Cerebellar nuclear complex (tissue), 1 donor: ENCODE data around the gene SUSD6.
"Not testable (repeated sequence)": the region's sequence is repeated elsewhere in the genome, so short reads cannot be mapped to it uniquely, and the experiment has no call there.

Source experiments
- DNase-seq, 2 experiments: peaks; one replicate each; lab custom pipeline; 2025; lab: John Stamatoyannopoulos, UW

Gene SUSD6

GRCh38 chr14:69694730-69695281, 83.4 kb downstream of the SUSD6 start:
- DNase-seq = no peak

- DNase-seq = peak in 1 of 2 experiments; percentile 59
Measured at GRCh38 chr14:69695322-69696203, 84.2 kb downstream of the SUSD6 start.

DNA sequence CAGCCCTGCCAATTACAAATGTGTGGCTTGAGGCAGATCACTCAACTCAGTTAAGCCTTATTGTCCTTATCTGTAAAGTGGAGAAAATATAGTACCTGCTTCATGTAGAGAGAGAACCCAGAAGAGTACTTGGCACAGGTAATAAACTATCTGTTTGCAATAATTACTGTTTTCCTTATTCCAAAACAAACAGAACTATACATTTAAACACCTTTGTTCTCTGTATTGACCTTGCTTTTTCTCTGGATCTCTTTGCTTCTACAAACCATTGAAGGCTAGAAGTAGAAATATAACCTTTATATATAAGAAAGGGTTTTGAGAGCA, 84.8 kb downstream of the SUSD6 start:
- DNase-seq = no peak

- DNase-seq = no peak
Measured at GRCh38 chr14:69696633-69697557, 85.5 kb downstream of the SUSD6 start.

DNA sequence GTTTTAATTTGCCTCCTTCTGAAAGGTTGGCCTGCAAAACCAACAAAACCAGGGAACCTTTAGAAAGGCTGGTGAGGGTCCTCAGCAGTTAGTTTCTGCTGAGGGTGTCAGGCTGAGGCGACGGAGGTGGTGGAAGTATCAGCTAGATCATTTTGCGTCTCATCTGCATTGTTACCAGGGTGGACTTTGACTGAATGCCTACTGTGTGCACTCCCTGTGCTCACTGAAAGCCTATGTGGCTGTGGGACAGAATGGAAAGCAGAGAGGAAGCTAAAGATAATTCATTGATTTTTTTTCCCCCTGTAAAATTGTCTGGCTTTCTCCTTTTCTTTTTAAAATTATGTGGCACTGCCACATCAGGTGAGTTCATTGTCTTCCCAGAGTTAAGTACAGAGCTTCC, 87.2 kb downstream of the SUSD6 start:
- no peak for DNase-seq

- not testable (repeated sequence) for DNase-seq
Measured at GRCh38 chr14:69699243-69699642, 87.8 kb downstream of the SUSD6 start.

DNA sequence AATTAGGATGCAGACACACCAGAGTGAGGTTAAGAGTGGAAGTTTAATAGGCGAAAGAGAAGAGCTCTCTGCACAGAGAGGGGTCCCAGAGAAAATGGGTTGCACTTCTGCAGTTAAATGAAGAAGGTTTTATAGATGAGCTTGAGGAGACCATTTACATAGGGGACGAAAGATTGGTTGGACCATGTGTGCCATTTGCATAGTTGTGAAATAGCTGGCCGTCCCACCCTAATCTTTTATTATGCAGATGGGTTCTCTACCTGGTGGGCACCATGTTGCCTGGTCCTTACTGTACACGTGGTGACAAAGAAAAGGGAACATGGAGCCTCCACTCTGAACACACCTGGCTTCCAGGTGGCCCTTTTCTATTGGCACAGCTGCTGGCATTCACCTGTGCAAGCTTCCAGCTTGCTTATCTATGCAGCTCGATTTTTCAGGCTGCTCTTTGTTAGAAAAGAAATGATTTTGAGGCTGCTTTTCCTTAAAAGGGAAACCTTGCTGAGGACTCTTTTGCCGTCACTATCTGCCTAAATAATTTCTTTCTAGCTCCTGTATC, 88.4 kb downstream of the SUSD6 start:
- DNase-seq = no peak

DNA sequence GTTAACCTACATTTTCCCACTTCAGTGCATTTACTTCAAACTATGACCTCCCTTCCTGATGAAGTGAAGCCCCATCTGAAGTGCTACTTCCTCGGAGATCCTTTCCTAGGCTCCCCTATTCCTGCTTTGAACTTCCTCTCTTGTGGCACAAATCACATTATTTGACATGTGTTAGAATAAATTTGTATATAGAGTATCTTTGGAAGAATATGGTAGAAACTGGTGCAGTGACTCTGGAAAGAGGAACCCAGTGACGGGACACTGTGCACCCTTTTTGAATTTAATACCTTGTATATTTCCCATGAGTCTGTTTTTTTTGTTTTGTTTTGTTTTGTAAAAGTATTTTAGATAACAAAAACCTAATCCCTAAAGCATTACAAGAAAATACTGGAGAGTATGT, 89.2 kb downstream of the SUSD6 start:
- no peak for DNase-seq

GRCh38 chr14:69701291-69701690, 89.9 kb downstream of the SUSD6 start:
- no peak for DNase-seq

DNA sequence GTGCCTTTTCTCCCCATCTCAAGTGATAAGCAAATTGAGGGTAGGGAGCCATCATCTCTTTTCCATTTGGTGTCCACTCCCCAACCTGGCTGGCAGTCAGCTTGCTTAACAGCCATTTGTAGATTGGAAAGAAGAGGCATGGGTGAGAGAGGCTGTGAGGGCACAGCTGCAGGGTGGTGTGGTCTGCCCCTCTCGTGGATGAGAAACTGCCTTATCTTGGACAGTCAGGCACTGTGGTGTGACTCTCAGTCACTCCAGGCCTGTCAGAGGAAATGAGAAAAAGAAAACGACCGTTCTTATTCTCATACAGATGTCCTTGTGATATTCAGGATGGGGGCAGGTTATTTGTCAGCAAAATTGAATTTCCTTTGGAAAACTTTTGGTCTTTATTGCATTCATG, 90.5 kb downstream of the SUSD6 start:
- no peak for DNase-seq

DNA sequence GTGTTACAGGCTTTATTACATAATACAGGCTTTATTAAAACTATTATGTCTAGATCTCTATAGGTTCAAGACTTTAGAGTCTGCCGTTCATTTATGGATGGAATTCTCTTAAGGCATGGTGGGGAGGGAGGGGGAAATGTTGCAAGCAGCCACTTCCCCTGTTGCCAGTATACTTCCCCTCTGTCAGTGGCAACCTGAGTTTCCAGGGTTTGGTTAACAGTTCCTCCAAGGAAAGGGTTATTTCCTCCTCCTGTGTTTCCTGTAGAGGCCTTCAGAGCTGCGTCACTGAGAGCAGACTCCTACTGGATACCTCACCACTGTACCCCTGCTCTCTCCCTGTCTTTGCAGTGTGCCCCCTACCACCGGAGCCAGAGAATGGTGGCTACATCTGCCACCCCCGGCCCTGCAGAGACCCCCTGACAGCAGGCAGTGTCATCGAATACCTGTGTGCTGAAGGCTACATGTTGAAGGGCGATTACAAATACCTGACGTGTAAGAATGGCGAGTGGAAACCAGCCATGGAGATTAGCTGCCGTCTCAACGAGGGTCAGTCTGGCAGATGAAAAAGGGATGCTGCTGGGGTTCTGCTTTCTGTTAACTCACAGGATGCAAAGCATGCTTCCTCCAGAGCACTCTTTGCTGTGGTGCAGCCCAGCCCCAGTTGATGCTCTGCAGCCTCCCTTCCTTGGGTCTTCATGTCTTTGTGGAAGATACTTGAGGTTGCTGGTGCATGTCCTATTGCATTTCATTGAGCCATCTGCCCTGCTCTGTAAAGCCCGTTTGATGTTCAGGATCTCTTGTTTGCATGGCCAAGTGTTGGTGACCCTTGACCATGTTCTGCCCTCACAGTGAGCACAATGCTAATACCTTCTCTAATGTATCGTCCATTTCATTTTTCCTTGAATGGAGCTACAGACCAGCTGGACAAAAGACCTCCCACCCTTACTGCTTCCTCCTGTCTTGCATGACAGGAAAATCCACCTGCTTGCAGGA, 91.9 kb downstream of the SUSD6 start:
- DNase-seq = no peak

DNA sequence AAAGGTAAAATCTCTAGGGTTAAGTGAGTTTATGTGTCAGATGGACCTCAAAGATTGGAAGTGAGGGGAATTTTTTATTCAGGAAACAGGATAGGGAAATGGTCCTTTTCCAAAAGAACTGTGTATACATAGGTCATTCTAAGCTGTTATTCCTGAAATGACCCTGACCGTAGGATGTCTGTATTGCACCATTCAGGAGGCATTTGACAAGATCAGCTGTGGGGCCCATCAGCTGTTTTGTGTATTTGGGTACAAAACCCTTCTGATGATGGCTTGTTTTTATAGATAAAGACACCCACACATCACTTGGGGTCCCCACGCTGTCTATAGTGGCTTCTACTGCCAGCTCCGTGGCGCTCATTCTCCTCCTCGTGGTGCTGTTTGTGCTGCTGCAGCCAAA, 92.9 kb downstream of the SUSD6 start:
- DNase-seq = no peak

DNA sequence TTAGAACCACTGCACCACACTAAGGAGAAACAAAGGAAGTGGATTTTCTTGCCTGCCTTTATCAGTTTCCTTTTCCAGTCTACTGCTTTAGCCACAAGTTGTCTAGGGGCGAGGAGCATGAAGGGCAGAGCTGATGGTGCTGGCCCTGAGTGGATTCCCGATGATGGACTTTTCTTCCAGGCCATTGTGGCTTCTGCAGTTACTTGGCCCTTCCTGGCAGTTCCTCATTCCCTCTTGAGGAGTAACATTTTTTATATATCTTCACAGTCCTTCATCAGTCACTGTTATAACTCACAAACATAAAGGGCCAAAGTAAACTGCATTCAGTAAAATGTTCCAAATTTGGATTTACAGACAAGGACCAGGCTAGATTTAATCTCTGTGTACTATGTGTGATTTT, 94.3 kb downstream of the SUSD6 start:
- no peak for DNase-seq

DNA sequence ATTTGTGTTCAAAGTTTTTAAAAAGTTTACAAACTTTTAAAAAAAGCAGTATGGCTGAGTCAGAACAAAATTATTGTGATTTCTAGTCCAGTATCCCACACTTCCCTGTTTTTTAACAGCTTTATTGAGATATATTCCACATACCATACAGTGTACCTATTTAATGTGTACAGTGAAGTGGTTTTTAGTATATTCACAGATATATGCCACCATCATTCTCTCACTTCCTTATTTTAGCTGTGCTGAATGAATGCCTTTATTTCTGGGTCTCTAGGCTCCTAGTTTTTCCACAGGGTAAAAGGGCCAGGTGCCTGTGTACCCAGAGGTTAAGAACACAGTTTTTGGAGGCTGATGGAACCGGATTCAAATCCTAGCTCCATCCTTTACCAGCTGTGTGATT, 96.7 kb downstream of the SUSD6 start:
- no peak for DNase-seq

- DNase-seq = no peak
Measured at GRCh38 chr14:69708586-69709560, 97.5 kb downstream of the SUSD6 start.

DNA sequence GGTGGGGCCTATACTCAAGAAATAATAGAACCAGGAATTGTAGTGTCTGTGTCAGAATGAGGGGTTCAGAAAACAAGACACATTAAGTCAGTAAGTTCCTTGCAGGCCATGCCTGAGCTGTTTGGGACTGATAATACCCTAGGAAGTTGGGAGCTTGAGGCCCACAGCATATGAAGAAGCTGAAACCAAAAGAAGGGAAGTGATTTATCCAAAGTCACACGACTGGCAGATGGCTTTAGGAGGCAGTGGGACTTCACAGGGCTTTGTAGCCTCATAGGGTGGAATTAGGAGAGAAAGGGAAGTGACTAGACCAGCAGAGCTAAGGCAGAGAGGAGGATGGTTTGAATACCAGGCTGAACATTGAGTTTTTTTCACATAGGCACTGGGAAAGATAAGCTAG, 99.0 kb downstream of the SUSD6 start:
- no peak for DNase-seq

- peak; percentile 24 to 43 for DNase-seq
Measured at GRCh38 chr14:69711065-69711464, 99.7 kb downstream of the SUSD6 start.

DNA sequence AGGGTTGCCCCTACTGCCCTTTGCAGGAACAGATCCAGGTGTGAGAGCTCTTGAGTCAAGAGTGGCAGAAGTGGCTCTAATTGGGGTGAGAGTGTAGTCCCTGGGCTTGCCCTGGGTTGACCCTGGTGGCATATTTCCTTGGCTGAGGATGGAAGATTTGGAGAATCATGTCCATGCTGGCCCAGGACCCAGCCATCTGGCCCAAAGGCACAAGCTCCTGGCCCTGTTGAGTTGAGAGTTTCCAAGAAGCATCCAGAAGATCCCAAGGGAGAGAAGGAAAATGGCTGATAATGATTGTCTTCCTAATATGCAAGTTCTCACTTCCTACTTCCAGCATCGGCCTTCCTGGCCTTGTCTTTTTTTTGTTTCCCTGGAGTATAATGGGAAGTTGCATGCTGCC, 100.1 kb downstream of the SUSD6 start:
- peak in 1 of 2 experiments; percentile 84 for DNase-seq

DNA sequence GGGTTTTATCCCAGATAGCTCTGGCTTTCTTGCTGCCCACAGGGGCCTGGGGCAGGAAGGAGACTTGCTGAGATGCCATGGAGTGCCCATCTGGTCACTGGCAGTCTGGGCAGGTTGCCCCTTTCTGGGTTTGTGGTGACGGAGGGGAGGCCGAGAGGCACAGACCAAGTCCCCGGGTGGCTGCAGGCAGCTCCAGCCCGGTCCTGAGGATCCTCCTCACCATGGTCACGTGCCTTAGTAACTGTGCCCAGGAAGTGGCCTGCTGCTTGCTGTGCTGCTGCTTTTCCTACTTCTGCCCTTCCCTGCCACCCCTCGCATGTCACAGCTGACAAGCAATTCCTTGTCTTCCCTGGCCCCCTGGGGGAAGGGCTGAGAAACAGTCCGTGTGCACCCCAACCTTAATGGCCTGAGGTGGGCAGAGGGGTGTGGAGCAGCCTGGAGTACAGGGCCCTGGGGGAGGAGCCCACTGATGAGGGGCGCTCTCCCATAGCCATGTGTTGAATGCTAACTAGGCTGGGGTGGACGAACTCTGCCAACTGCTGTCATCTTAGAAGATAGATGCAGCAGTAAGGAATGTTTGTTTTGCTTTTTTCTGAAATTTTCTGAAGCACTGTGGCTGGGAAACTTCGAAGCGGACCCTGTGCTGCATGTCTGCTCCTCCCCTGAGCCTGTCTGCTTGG, 100.6 kb downstream of the SUSD6 start:
- DNase-seq = peak in 1 of 2 experiments; percentile 84
